Kidney (tissue), 14 donors: ENCODE measurements around the gene ZNF648. TPM values are rescaled to one million over a fixed set of nuclear protein-coding genes. Genes with fewer than 3 reads are reported as not detected.
A peak's percentile ranks its signal among the peaks of the same experiment; 100 is the strongest.

ENCODE experiments used
- DNase-seq, 5 donors: peaks; one replicate each; pipeline ENCODE4 v3.0.0-alpha.2; 2013 to 2020
- FAIRE-seq: peaks from 2 replicates; lab custom pipeline; 2012; peaks lifted over from hg19 to GRCh38; lab: Jason Lieb, UNC
- H3K27ac ChIP-seq, 2 donors: one replicate each; pipeline ENCODE4 v1.7.0; 2013; ENCODE audit warnings: low read depth in 2 of 2, low read length in 2 of 2, inconsistent platforms in 1 of 2
- H3K27me3 ChIP-seq: one replicate; pipeline ENCODE4 v1.7.1; 2013; ENCODE audit warnings: low read length, inconsistent platforms; ENCODE audit not compliant: control insufficient read depth, insufficient read depth
- H3K36me3 ChIP-seq, 3 donors: one replicate each; pipeline versions ENCODE4 v1.7.0 to v1.7.1; 2013; ENCODE audit warnings: low read length in 3 of 3, control low read depth in 1 of 3, inconsistent platforms in 1 of 3; ENCODE audit not compliant: insufficient read depth in 3 of 3, control insufficient read depth in 2 of 3
- H3K4me1 ChIP-seq, 3 donors: one replicate each; pipeline versions ENCODE4 v1.7.0 to v1.7.1; 2013; ENCODE audit warnings: low read length in 3 of 3, inconsistent platforms in 1 of 3, low read depth in 1 of 3; ENCODE audit not compliant: control insufficient read depth in 2 of 3, insufficient read depth in 2 of 3
- H3K4me3 ChIP-seq, 3 donors: one replicate each; pipeline versions ENCODE4 v1.7.0 to v1.8.1; 2013; ENCODE audit warnings: low read length in 3 of 3, control low read depth in 1 of 3, inconsistent platforms in 1 of 3
- H3K9ac ChIP-seq, 3 donors: one replicate each; pipeline versions ENCODE4 v1.7.0 to v1.7.1; 2013; ENCODE audit warnings: low read length in 3 of 3, control low read depth in 1 of 3, inconsistent platforms in 1 of 3
- H3K9me3 ChIP-seq, 3 donors: one replicate each; pipeline versions ENCODE4 v1.7.0 to v1.7.1; 2013; ENCODE audit warnings: low read length in 3 of 3, control low read depth in 1 of 3, inconsistent platforms in 1 of 3; ENCODE audit not compliant: control insufficient read depth in 2 of 3, insufficient read depth in 1 of 3
- intact Hi-C: fragments of 100-400 bp; cut with DNase I; formaldehyde crosslinking; loops from one replicate; pipeline ENCODE4 v1.11.1; 2022
- polyA plus RNA-seq: library from polyadenylated mRNA; stranded (reverse); fragments of 350-450 nt; fragmentation: Illumina TruSeq; extraction: RNeasy Lipid Tissue Mini Kit (QIAGEN cat#74804); gene quantifications from one replicate; pipeline ENCODE4 v1.2.3, GENCODE V29; 2014; ENCODE audit warnings: low read depth, low replicate concordance; ENCODE audit not compliant: insufficient read depth
- total RNA-seq: library from RNA; stranded (reverse); fragmentation: NEBNext Ultra II Directional; extraction: Animal tissue kit (Norgen Biotek cat#: 25700); gene quantifications from one replicate; pipeline ENCODE4 v1.2.1, GENCODE V29; 2021
- TF ChIP-seq, protein P1 (sequence below): IDR thresholded peaks from 3 replicates; pipeline ENCODE4 v1.5.1; 2012; ENCODE audit warnings: mild to moderate bottlenecking, moderate library complexity, borderline replicate concordance; ENCODE audit not compliant: insufficient read depth; ENCODE audit errors: extremely low read depth
- donor health status: control.
- donor health status: control.
- donor health status: control.
- donor health status: control.
- donor health status: control.
- donor health status: DM: yes; HTN: yes; CAD: no.
- donor health status: Normal renal cell carcinoma (clear cell type).

ZNF648 gene
- total and polyA plus RNA-seq, 2 donors from 2014 or later = not detected

DNA sequence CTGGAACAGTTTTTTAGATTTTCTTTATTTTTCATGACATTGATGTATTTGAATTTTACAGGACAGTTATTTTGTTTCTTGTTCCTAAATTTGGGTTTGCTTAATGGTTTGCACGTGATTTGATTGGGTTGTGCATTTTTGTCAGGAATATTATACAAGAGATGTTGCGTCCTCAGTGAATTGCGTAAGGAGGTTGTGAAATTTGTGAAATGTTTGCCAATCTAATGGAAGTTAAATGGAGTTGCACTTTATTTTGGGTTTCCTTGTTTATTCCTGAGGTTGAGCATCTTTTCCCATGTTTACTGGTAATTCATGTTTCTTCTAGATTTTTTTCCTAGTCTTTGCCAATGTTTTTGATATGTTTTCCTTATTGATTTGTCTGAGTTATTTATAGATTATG is 19.9 kb downstream of the ZNF648 start:
- no peaks in the 10 kb centered on the region for H3K27me3 ChIP-seq
- no peak overlapping the region for H3K4me3 ChIP-seq
- FAIRE-seq (no peak), DNase-seq (no peak)
- H3K9ac ChIP-seq = no peak overlapping the region
- H3K9me3 ChIP-seq = peaks cover 0 to 13% (median 0%) of the 10 kb centered on the region in 3 donors
- H3K27ac ChIP-seq = no peak overlapping the region
- no peaks in the 10 kb centered on the region for H3K36me3 ChIP-seq
- TF ChIP-seq, protein P1, sequence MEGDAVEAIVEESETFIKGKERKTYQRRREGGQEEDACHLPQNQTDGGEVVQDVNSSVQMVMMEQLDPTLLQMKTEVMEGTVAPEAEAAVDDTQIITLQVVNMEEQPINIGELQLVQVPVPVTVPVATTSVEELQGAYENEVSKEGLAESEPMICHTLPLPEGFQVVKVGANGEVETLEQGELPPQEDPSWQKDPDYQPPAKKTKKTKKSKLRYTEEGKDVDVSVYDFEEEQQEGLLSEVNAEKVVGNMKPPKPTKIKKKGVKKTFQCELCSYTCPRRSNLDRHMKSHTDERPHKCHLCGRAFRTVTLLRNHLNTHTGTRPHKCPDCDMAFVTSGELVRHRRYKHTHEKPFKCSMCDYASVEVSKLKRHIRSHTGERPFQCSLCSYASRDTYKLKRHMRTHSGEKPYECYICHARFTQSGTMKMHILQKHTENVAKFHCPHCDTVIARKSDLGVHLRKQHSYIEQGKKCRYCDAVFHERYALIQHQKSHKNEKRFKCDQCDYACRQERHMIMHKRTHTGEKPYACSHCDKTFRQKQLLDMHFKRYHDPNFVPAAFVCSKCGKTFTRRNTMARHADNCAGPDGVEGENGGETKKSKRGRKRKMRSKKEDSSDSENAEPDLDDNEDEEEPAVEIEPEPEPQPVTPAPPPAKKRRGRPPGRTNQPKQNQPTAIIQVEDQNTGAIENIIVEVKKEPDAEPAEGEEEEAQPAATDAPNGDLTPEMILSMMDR = no peak
- intact Hi-C loops = no loop called here
- H3K4me1 ChIP-seq = no peaks in the 10 kb centered on the region

DNA sequence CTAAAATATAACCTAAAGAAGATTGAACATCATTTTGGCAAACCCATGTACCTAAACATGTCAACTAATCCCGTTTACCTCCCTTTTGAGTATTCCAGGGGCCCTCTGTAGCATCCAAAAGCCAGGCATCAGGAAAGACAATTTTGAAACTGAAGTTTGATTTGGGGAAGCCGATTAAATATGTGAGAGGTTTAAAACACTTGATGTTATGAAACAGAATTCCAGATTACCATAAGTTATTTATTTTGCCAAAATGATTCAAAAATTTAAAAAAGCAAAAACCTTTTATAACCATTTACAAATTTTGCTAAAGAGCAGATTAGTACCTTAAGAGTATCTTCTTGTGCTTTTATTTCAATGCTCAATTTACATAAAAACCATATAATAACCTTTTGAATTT is 23.3 kb downstream of the ZNF648 start:
- DNase-seq (no peak), FAIRE-seq (peak; percentile 42)
- Histone ChIP-seq H3K27ac (no peak overlapping the region), H3K4me1 (no peaks in the 10 kb centered on the region), H3K9ac (no peak overlapping the region), H3K36me3 (no peaks in the 10 kb centered on the region), H3K9me3 (peaks cover 0 to 13% (median 0%) of the 10 kb centered on the region in 3 donors), H3K27me3 (no peaks in the 10 kb centered on the region), H3K4me3 (no peak overlapping the region)
- TF ChIP-seq, protein P1 = no peak
- intact Hi-C loops = no loop called here

DNA sequence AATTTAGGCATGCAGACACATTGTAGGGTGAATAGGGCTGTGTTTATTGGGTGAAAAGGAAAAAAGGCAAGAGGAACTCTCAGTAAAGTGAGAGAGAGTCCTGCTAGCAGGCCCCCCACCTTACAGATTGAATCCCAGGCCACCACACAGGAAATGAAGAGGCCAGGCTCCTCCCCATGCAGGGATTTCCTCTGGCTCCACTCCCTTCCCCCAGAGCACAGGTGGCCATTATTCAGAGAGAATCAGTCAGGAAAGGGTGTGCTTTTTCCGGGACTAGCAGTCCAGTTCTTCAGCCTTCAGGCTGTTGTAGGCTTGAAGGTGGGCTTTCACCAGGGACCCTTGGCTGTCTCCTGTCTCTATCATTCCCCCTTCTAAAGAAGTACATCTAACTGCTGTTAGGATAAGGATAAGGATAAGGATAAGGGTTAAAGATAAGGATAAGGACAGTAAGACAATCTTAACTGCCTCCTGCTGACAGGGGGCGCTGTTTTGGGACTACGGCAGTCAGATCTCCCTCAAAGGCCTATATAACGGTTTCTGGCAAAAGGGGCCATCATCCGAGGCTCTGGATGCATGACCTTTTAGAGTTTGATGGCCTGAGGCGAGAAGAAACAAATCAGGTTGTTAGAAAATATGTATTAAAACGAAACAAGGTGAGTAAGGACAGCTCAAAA is 26.3 kb downstream of the ZNF648 start:
- TF ChIP-seq, protein P1 = no peak
- Histone ChIP-seq H3K4me3 (no peak overlapping the region), H3K9me3 (peaks cover 0 to 13% (median 0%) of the 10 kb centered on the region in 3 donors), H3K36me3 (no peaks in the 10 kb centered on the region), H3K9ac (no peak overlapping the region), H3K4me1 (no peaks in the 10 kb centered on the region), H3K27me3 (no peaks in the 10 kb centered on the region), H3K27ac (no peak overlapping the region)
- intact Hi-C loops = no loop called here
- no peak for DNase-seq
- FAIRE-seq = no peak

DNA sequence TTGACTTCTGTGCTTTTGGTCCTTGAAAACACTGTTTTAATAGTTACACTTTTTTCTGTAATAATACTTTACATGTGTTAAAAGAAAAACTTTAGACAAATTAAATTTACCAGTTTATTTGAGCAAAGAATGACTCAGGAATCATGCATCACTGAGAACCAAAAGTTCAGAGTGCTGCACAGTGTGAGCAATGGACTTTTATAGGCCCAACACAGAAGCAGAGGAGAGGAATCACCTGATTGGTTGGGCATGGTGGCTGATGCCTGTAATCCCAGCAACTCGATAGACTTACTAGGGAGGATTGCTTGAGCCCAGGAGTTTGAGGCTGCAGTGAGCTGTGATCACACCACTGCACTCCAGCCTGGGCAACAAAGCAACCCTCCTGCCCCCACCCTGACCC is 29.3 kb downstream of the ZNF648 start:
- H3K4me3 ChIP-seq = no peak overlapping the region
- H3K36me3 ChIP-seq = no peaks in the 10 kb centered on the region
- peaks cover 0 to 3% (median 0%) of the 10 kb centered on the region in 3 donors for H3K9me3 ChIP-seq
- intact Hi-C loops = no loop called here
- no peak for FAIRE-seq
- TF ChIP-seq, protein P1 = no peak
- no peak overlapping the region for H3K9ac ChIP-seq
- peaks cover 0 to 3% (median 0%) of the 10 kb centered on the region in 3 donors for H3K4me1 ChIP-seq
- H3K27me3 ChIP-seq = no peaks in the 10 kb centered on the region
- DNase-seq = peak in 1 of 5 donors; percentile 4
- H3K27ac ChIP-seq = no peak overlapping the region
